Measurements from ENCODE around the gene FCN2. TPM values are rescaled to one million over a fixed set of nuclear protein-coding genes. Genes with fewer than 3 reads are reported as not detected.

FCN2 gene
- total and polyA plus RNA-seq, 8 donors: not detected

- Histone ChIP-seq H3K27me3 (peaks cover 0 to 7% of the 10 kb centered on the region in 2 donors), H3K36me3 (peaks cover 0 to 38% of the 10 kb centered on the region in 2 donors), H3K9me3 (no peaks in the 10 kb centered on the region), H3K4me3 (no peak overlapping the region), H3K27ac (no peak overlapping the region), H3K4me1 (no peaks in the 10 kb centered on the region)
- intact Hi-C loops (cut with DNase I): no loop called here
- no peak for TF ChIP-seq CTCF (IDR thresholded peaks at IDR 0.05)
- ATAC-seq: no peak
- DNase-seq: no peak
These were observed 28.1 kb downstream of the FCN2 start for GRCh38 chr9:134908524-134909309.

GRCh38 chr9:134909511-134910481 lies 29.2 kb downstream of the FCN2 start:
- H3K4me1 ChIP-seq: peaks cover 0 to 4% of the 10 kb centered on the region in 2 donors
- ATAC-seq (no peak), DNase-seq (no peak)
- peaks cover 0 to 39% of the 10 kb centered on the region in 2 donors for H3K36me3 ChIP-seq
- intact Hi-C loops (cut with DNase I): no loop called here
- H3K4me3 ChIP-seq: no peak overlapping the region
- peak overlapping the region in 1 of 2 donors; percentile 18 for H3K27ac ChIP-seq
- no peak for TF ChIP-seq CTCF (IDR thresholded peaks at IDR 0.05)
- no peaks in the 10 kb centered on the region for H3K9me3 ChIP-seq
- H3K27me3 ChIP-seq: peaks cover 0 to 7% of the 10 kb centered on the region in 2 donors

GRCh38 chr9:134912126-134912840 lies 31.7 kb downstream of the FCN2 start:
- Histone ChIP-seq H3K27ac (peak overlapping the region in 1 of 2 donors; percentile 41), H3K4me1 (peaks cover 0 to 22% of the 10 kb centered on the region in 2 donors), H3K27me3 (peaks cover 0 to 12% of the 10 kb centered on the region in 2 donors), H3K9me3 (no peaks in the 10 kb centered on the region), H3K36me3 (peaks cover 0 to 39% of the 10 kb centered on the region in 2 donors), H3K4me3 (no peak overlapping the region)
- DNase-seq (no peak), ATAC-seq (no peak)
- no peak for TF ChIP-seq CTCF (IDR thresholded peaks at IDR 0.05)
- intact Hi-C loops (cut with DNase I): no loop called here

GRCh38 chr9:134913041-134913712 lies 32.6 kb downstream of the FCN2 start:
- Histone ChIP-seq H3K36me3 (peaks cover 0 to 39% of the 10 kb centered on the region in 2 donors), H3K4me1 (peaks cover 0 to 31% of the 10 kb centered on the region in 2 donors), H3K27ac (no peak overlapping the region), H3K9me3 (no peaks in the 10 kb centered on the region), H3K27me3 (peaks cover 0 to 17% of the 10 kb centered on the region in 2 donors), H3K4me3 (no peak overlapping the region)
- ATAC-seq (no peak), DNase-seq (no peak)
- intact Hi-C loops (cut with DNase I): no loop called here
- TF ChIP-seq CTCF (IDR thresholded peaks at IDR 0.05): no peak

Data from left lung (tissue), 10 donors.